Activated CD8-positive, alpha-beta memory T cell treated with anti-CD3 and anti-CD28 coated beads, Interleukin-2, amount 10 ng/mL, durations not matched to agents 7 days and 5 days (primary cell): Measurements from ENCODE around the gene PLEKHM1. TPM values are rescaled to one million over a fixed set of nuclear protein-coding genes. Genes with fewer than 3 reads are reported as not detected.
"Not testable (repeated sequence)": the region's sequence is repeated elsewhere in the genome, so short reads cannot be mapped to it uniquely, and the experiment has no call there.

ENCODE experiments used
- ATAC-seq: fragments of 150-1000 bp; cut with Tn5 transposase; one replicate; pipeline ENCODE4 v1.10.0; 2021; ENCODE audit warnings: moderate library complexity
- CTCF ChIA-PET: fragments of 350-600 bp; sonication (Branson Sonifier 250); formaldehyde crosslinking; loops from one replicate; lab custom pipeline; 2021; ENCODE audit warnings: antibody characterized with exemption; lab: Charles Lee
- DNase-seq: peaks from one replicate; pipeline ENCODE4 v3.0.0-alpha.2; 2020
- H3K27ac Mint-ChIP-seq: one replicate; pipeline ENCODE4 v1.8.0; 2021; ENCODE audit warnings: mild to moderate bottlenecking, mixed read lengths
- H3K27me3 Mint-ChIP-seq: one replicate; pipeline ENCODE4 v1.8.0; 2021; ENCODE audit warnings: mixed read lengths
- H3K36me3 Mint-ChIP-seq: one replicate; pipeline ENCODE4 v1.8.0; 2021; ENCODE audit warnings: mild to moderate bottlenecking, mixed read lengths
- H3K4me1 Mint-ChIP-seq: one replicate; pipeline ENCODE4 v1.8.0; 2021; ENCODE audit warnings: mixed read lengths
- H3K4me3 Mint-ChIP-seq: one replicate; pipeline ENCODE4 v1.8.0; 2021; ENCODE audit warnings: mild to moderate bottlenecking, moderate library complexity, mixed read lengths
- H3K9me3 Mint-ChIP-seq: one replicate; pipeline ENCODE4 v1.8.0; 2022; ENCODE audit warnings: low read depth, mixed read lengths
- total RNA-seq, 2 experiments: library from RNA; stranded (reverse); gene quantifications; one replicate each; pipeline ENCODE4 v1.2.3, GENCODE V29; 2021

The PLEKHM1 gene
- total RNA-seq, result 10 to 100 TPM; 49.0 to 51.2 TPM

GRCh38 chr17:45490615-45491433 lies at the start of gene PLEKHM1:
PLEKHM1 (minus strand) TSS chr17:45490721; CDS start chr17:45482484, 8,237 bp downstream.
- peak within 1 kb of the TSS; percentile 90 for H3K4me3 Mint-ChIP-seq
- not testable (repeated sequence) for H3K36me3 Mint-ChIP-seq, H3K9me3 Mint-ChIP-seq, H3K27me3 Mint-ChIP-seq
- peaks cover 22% of the 10 kb centered on the region for H3K4me1 Mint-ChIP-seq
- CTCF ChIA-PET, result interaction anchor here (1.1 to 1.4 kb wide), 2 partner anchors 59 to 63 kb away, joined by 3 to 8 read pairs; no protein-coding TSS in a partner anchor
- DNase-seq, result peak; percentile 92
- peak within 1 kb of the TSS; percentile 88 for H3K27ac Mint-ChIP-seq
- peak; percentile 98 for ATAC-seq

- ATAC-seq, CTCF ChIA-PET, H3K27me3 Mint-ChIP-seq, H3K4me3 Mint-ChIP-seq, H3K4me1 Mint-ChIP-seq, H3K27ac Mint-ChIP-seq, DNase-seq, H3K36me3 Mint-ChIP-seq, H3K9me3 Mint-ChIP-seq: not testable (repeated sequence)
Measured at GRCh38 chr17:45538168-45538567, 47.6 kb upstream of the PLEKHM1 start.

GRCh38 chr17:45506072-45506471 lies 15.6 kb upstream of the PLEKHM1 start:
- DNase-seq, H3K4me3 Mint-ChIP-seq, CTCF ChIA-PET, H3K4me1 Mint-ChIP-seq, H3K36me3 Mint-ChIP-seq, H3K27me3 Mint-ChIP-seq, H3K27ac Mint-ChIP-seq, ATAC-seq, H3K9me3 Mint-ChIP-seq: not testable (repeated sequence)

GRCh38 chr17:45505183-45505582 lies 14.7 kb upstream of the PLEKHM1 start:
- ATAC-seq, CTCF ChIA-PET, H3K27me3 Mint-ChIP-seq, H3K4me1 Mint-ChIP-seq, H3K4me3 Mint-ChIP-seq, H3K27ac Mint-ChIP-seq, H3K9me3 Mint-ChIP-seq, H3K36me3 Mint-ChIP-seq, DNase-seq: not testable (repeated sequence)

GRCh38 chr17:45501092-45501707 lies 10.7 kb upstream of the PLEKHM1 start:
- DNase-seq, H3K36me3 Mint-ChIP-seq, H3K4me3 Mint-ChIP-seq, H3K9me3 Mint-ChIP-seq, CTCF ChIA-PET, H3K27me3 Mint-ChIP-seq, H3K27ac Mint-ChIP-seq, H3K4me1 Mint-ChIP-seq: not testable (repeated sequence)
- ATAC-seq, result peak; percentile 47

GRCh38 chr17:45500478-45500877 lies 10.0 kb upstream of the PLEKHM1 start:
- H3K9me3 Mint-ChIP-seq, DNase-seq, H3K4me3 Mint-ChIP-seq, H3K36me3 Mint-ChIP-seq, CTCF ChIA-PET, H3K4me1 Mint-ChIP-seq, H3K27ac Mint-ChIP-seq, H3K27me3 Mint-ChIP-seq, ATAC-seq: not testable (repeated sequence)

GRCh38 chr17:45499208-45499607 lies 8.7 kb upstream of the PLEKHM1 start:
- H3K27me3 Mint-ChIP-seq, H3K27ac Mint-ChIP-seq, H3K9me3 Mint-ChIP-seq, H3K4me3 Mint-ChIP-seq, CTCF ChIA-PET, H3K4me1 Mint-ChIP-seq, DNase-seq, ATAC-seq, H3K36me3 Mint-ChIP-seq: not testable (repeated sequence)

GRCh38 chr17:45498377-45498776 lies 7.9 kb upstream of the PLEKHM1 start:
- ATAC-seq, H3K4me1 Mint-ChIP-seq, DNase-seq, H3K27ac Mint-ChIP-seq, H3K9me3 Mint-ChIP-seq, H3K36me3 Mint-ChIP-seq, H3K4me3 Mint-ChIP-seq, CTCF ChIA-PET, H3K27me3 Mint-ChIP-seq: not testable (repeated sequence)

GRCh38 chr17:45497449-45497848 lies 6.9 kb upstream of the PLEKHM1 start:
- H3K27me3 Mint-ChIP-seq, H3K36me3 Mint-ChIP-seq, H3K9me3 Mint-ChIP-seq, DNase-seq, ATAC-seq, H3K27ac Mint-ChIP-seq, CTCF ChIA-PET, H3K4me3 Mint-ChIP-seq, H3K4me1 Mint-ChIP-seq: not testable (repeated sequence)

- H3K4me3 Mint-ChIP-seq, DNase-seq, H3K4me1 Mint-ChIP-seq, ATAC-seq, H3K27me3 Mint-ChIP-seq, CTCF ChIA-PET, H3K36me3 Mint-ChIP-seq, H3K9me3 Mint-ChIP-seq, H3K27ac Mint-ChIP-seq: not testable (repeated sequence)
Measured at GRCh38 chr17:45496507-45496906, 6.0 kb upstream of the PLEKHM1 start.

- H3K4me1 Mint-ChIP-seq, result not testable (repeated sequence)
Measured at GRCh38 chr17:45494556-45494955, 4.0 kb upstream of the PLEKHM1 start.

GRCh38 chr17:45492156-45492555 lies 1.6 kb upstream of the PLEKHM1 start:
- H3K4me3 Mint-ChIP-seq, H3K36me3 Mint-ChIP-seq, H3K27ac Mint-ChIP-seq, DNase-seq, CTCF ChIA-PET, H3K27me3 Mint-ChIP-seq, ATAC-seq, H3K9me3 Mint-ChIP-seq: not testable (repeated sequence)
- H3K4me1 Mint-ChIP-seq, result peaks cover 22% of the 10 kb centered on the region

More at GRCh38 chr17:45494556-45494955, 4.0 kb upstream of the PLEKHM1 start:
- CTCF ChIA-PET, H3K4me3 Mint-ChIP-seq, H3K36me3 Mint-ChIP-seq, H3K27me3 Mint-ChIP-seq, H3K27ac Mint-ChIP-seq, DNase-seq, ATAC-seq, H3K9me3 Mint-ChIP-seq: not testable (repeated sequence)

- peak; percentile 57 for DNase-seq
- H3K27me3 Mint-ChIP-seq, H3K36me3 Mint-ChIP-seq, H3K9me3 Mint-ChIP-seq, CTCF ChIA-PET: not testable (repeated sequence)
- ATAC-seq, result peak; percentile 7
- H3K4me1 Mint-ChIP-seq, result peaks cover 22% of the 10 kb centered on the region
- peak overlapping the region; percentile 90 for H3K4me3 Mint-ChIP-seq
- peak overlapping the region; percentile 88 for H3K27ac Mint-ChIP-seq
Measured at GRCh38 chr17:45490198-45490597, 323 bp downstream of the PLEKHM1 start.

- ATAC-seq, H3K27me3 Mint-ChIP-seq, H3K9me3 Mint-ChIP-seq, CTCF ChIA-PET, H3K36me3 Mint-ChIP-seq, DNase-seq, H3K4me3 Mint-ChIP-seq: not testable (repeated sequence)
- Mint-ChIP-seq H3K27ac (peak overlapping the region; percentile 70), H3K4me1 (peaks cover 31% of the 10 kb centered on the region)
Measured at GRCh38 chr17:45487704-45488103, 2.8 kb downstream of the PLEKHM1 start.
